HepG2 (cell line): ENCODE data around the gene WNK4. TPM values are rescaled to one million over a fixed set of nuclear protein-coding genes. Genes with fewer than 3 reads are reported as not detected.

Experiments
- CEBPG ChIP-seq: IDR thresholded peaks from 2 replicates; pipeline ENCODE4 v1.6.1; 2016
- DRAP1 ChIP-seq: IDR thresholded peaks from 2 replicates; pipeline ENCODE4 v1.6.1; 2016; ENCODE audit warnings: missing genetic modification reagents, missing compliant biosample characterization
- E2F1 ChIP-seq: sonication (generic); formaldehyde crosslinking; IDR thresholded peaks from 2 replicates; pipeline ENCODE4 v1.5.0; 2020; ENCODE audit warnings: missing genetic modification reagents
- FLYWCH1 ChIP-seq: sonication (generic); formaldehyde crosslinking; IDR thresholded peaks from 2 replicates; pipeline ENCODE4 v1.8.1; 2023; ENCODE audit warnings: mild to moderate bottlenecking, missing genetic modification reagents
- FOXK2 ChIP-seq: fragments of 450-650 bp; IDR thresholded peaks from 2 replicates; pipeline ENCODE4 v1.6.1; 2016
- HNRNPL ChIP-seq: fragments of 200-400 bp; formaldehyde crosslinking; IDR thresholded peaks from 2 replicates; pipeline ENCODE4 v1.6.1; 2017; ENCODE audit warnings: mild to moderate bottlenecking, low read depth, low read length
- JUNB ChIP-seq: sonication (generic); formaldehyde crosslinking; IDR thresholded peaks from 2 replicates; pipeline ENCODE4 v1.8.0; 2022; ENCODE audit warnings: missing genetic modification reagents, mild to moderate bottlenecking, borderline replicate concordance
- MED13 ChIP-seq: sonication (generic); formaldehyde crosslinking; IDR thresholded peaks from 2 replicates; pipeline ENCODE4 v1.5.0; 2020; ENCODE audit warnings: missing genetic modification reagents
- MEIS2 ChIP-seq: sonication (generic); formaldehyde crosslinking; IDR thresholded peaks from 2 replicates; pipeline ENCODE4 v1.9.0; 2021; ENCODE audit warnings: mild to moderate bottlenecking, missing genetic modification reagents
- NR0B2 ChIP-seq: sonication (generic); formaldehyde crosslinking; IDR thresholded peaks from 2 replicates; pipeline ENCODE4 v1.4.0; 2020; ENCODE audit warnings: mild to moderate bottlenecking, missing genetic modification reagents
- RBM22 ChIP-seq: fragments of 200-400 bp; formaldehyde crosslinking; optimal IDR thresholded peaks from 2 replicates; pipeline ENCODE3; 2017; ENCODE audit warnings: mild to moderate bottlenecking, low read length, moderate library complexity
- RELA ChIP-seq: sonication (generic); formaldehyde crosslinking; IDR thresholded peaks from 2 replicates; pipeline ENCODE4 v1.4.0; 2020; ENCODE audit warnings: missing genetic modification reagents
- SOX6 ChIP-seq, 2 experiments: fragments of 450-650 bp in 1 of 2; sonication (generic) in 1 of 2; formaldehyde crosslinking in 1 of 2; IDR thresholded peaks; 2 replicates each; pipeline versions ENCODE4 v1.4.0 to v1.6.1; 2017 to 2020; ENCODE audit warnings: antibody characterized with exemption in 1 of 2, mild to moderate bottlenecking in 1 of 2, missing genetic modification reagents in 1 of 2
- TMF1 ChIP-seq: sonication (generic); formaldehyde crosslinking; IDR thresholded peaks from 2 replicates; pipeline ENCODE4 v1.8.1; 2022; ENCODE audit warnings: low read depth, missing genetic modification reagents
- ZBTB25 ChIP-seq: IDR thresholded peaks from 2 replicates; pipeline ENCODE4 v1.6.1; 2018; ENCODE audit warnings: missing genetic modification reagents
- ZBTB42 ChIP-seq: sonication (generic); formaldehyde crosslinking; IDR thresholded peaks from 2 replicates; pipeline ENCODE4 v1.5.0; 2020; ENCODE audit warnings: mild to moderate bottlenecking, missing genetic modification reagents
- ZBTB7A ChIP-seq: sonication (generic); formaldehyde crosslinking; IDR thresholded peaks from 2 replicates; pipeline ENCODE4 v1.8.0; 2022; ENCODE audit warnings: mild to moderate bottlenecking, missing genetic modification reagents
- ZIK1 ChIP-seq: sonication (generic); formaldehyde crosslinking; IDR thresholded peaks from 2 replicates; pipeline ENCODE4 v1.5.0; 2020; ENCODE audit warnings: mild to moderate bottlenecking, low read depth, missing genetic modification reagents, borderline replicate concordance
- ZNF160 ChIP-seq: sonication (generic); formaldehyde crosslinking; IDR thresholded peaks from 2 replicates; pipeline ENCODE4 v1.8.0; 2022; ENCODE audit warnings: mild to moderate bottlenecking, inconsistent platforms, missing genetic modification reagents
- ZNF276 ChIP-seq: sonication (generic); formaldehyde crosslinking; IDR thresholded peaks from 2 replicates; pipeline ENCODE4 v1.4.0; 2020; ENCODE audit warnings: mild to moderate bottlenecking, low read depth, missing genetic modification reagents
- ZNF33A ChIP-seq: sonication (generic); formaldehyde crosslinking; IDR thresholded peaks from 2 replicates; pipeline ENCODE4 v1.5.1; 2020; ENCODE audit warnings: missing genetic modification reagents, mild to moderate bottlenecking, moderate library complexity, borderline replicate concordance
- ZNF563 ChIP-seq: sonication (generic); formaldehyde crosslinking; IDR thresholded peaks from 2 replicates; pipeline ENCODE4 v1.8.0; 2022; ENCODE audit warnings: mild to moderate bottlenecking, moderate library complexity, missing genetic modification reagents
- ZNF580 ChIP-seq: IDR thresholded peaks from 2 replicates; pipeline ENCODE4 v1.6.1; 2016; ENCODE audit warnings: low read depth, borderline replicate concordance
- ZNF891 ChIP-seq: sonication (generic); formaldehyde crosslinking; IDR thresholded peaks from 2 replicates; pipeline ENCODE4 v1.5.0; 2020; ENCODE audit warnings: mild to moderate bottlenecking, missing genetic modification reagents
- polyA plus RNA-seq, 8 experiments: library from polyadenylated mRNA; depleted of rRNA in 3 of 8; stranded (reverse) in 7 of 8; unstranded in 1 of 8; fragments of >200 nt; fragmentation: Illumina TruSeq in 4 of 8; extraction: Trizol in 4 of 8; gene quantifications; 2 replicates each; pipeline versions ENCODE4 v1.2.1 to v1.2.3, GENCODE V29; 2011 to 2016; ENCODE audit warnings: low read depth in 4 of 8, missing spikeins in 1 of 8, mixed read lengths in 1 of 8; ENCODE audit not compliant: insufficient read depth in 1 of 8
- total RNA-seq, 5 experiments: library from RNA; depleted of rRNA; stranded (reverse); fragments of >200 nt; fragmentation: Illumina TruSeq; extraction: Trizol; gene quantifications; 2 replicates each; pipeline ENCODE4 v1.2.3, GENCODE V29; 2016; ENCODE audit warnings: low read depth in 1 of 5

Gene WNK4
- total and polyA plus RNA-seq, 2 of the 13 experiments (the other 11 are each of a cell fraction or from before 2014, with no cell fraction given): 2.7 to 13.7 TPM

GRCh38 chr17:42832934-42833766, 52.7 kb downstream of the WNK4 start, which contains the start of gene PSME3 (continued):
- TF ChIP-seq E2F1 (CRISPR knock-in tag): peak; percentile 76; the same call in 1 of the 2 replicates
- peak; percentile 93 for TF ChIP-seq FOXK2
- peak; percentile 89; the same call in 1 of the 2 replicates for TF ChIP-seq ZNF160 (CRISPR knock-in tag)
- TF ChIP-seq RELA (CRISPR knock-in tag): peak; percentile 28; the same call in 1 of the 2 replicates
- peak; percentile 99 for TF ChIP-seq NR0B2 (CRISPR knock-in tag)
- peak; percentile 88 for TF ChIP-seq ZBTB25 (CRISPR knock-in tag)
- peak; percentile 81 for TF ChIP-seq DRAP1 (CRISPR knock-in tag)
- TF ChIP-seq JUNB (CRISPR knock-in tag): peak; percentile 85
- no peak for TF ChIP-seq ZNF33A (CRISPR knock-in tag)
- TF ChIP-seq ZNF580 (CRISPR knock-in tag): no peak; the same call in 1 of the 2 replicates
- peak; percentile 33; the same call in 1 of the 2 replicates for TF ChIP-seq TMF1 (CRISPR knock-in tag)
- TF ChIP-seq ZNF276 (CRISPR knock-in tag): peak; percentile 72; the same call in 1 of the 2 replicates
- TF ChIP-seq MED13 (CRISPR knock-in tag): no peak; the same call in none of the 2 replicates
- TF ChIP-seq RBM22: no peak
- peak; percentile 45; the same call in 1 of the 2 replicates for TF ChIP-seq CEBPG (CRISPR knock-in tag)
- peak; percentile 95 for TF ChIP-seq ZNF563 (CRISPR knock-in tag)
- TF ChIP-seq ZIK1 (CRISPR knock-in tag): peak; percentile 94
- TF ChIP-seq HNRNPL: peak; percentile 78; the same call in 1 of the 2 replicates
- TF ChIP-seq FLYWCH1: no peak
- peak; percentile 87 for TF ChIP-seq MEIS2
- peak; percentile 89 for TF ChIP-seq ZNF891 (CRISPR knock-in tag)
- no peak for TF ChIP-seq SOX6 (IDR thresholded peaks at IDR 0.05)
- TF ChIP-seq SOX6 (CRISPR knock-in tag; IDR thresholded peaks at IDR 0.05): peak; percentile 77
- peak; percentile 78 for TF ChIP-seq ZBTB7A (CRISPR knock-in tag)
- peak; percentile 40; the same call in 1 of the 2 replicates for TF ChIP-seq ZBTB42 (CRISPR knock-in tag)
